ENCODE data around the gene BAZ2B. TPM values are rescaled to one million over a fixed set of nuclear protein-coding genes. Genes with fewer than 3 reads are reported as not detected.

The BAZ2B gene
- total RNA-seq, 2 donors from 2014 or later = 53.1 to 64.1 TPM

- Mint-ChIP-seq H3K4me1 (no peaks in the 10 kb centered on the region), H3K36me3 (ENCODE audit: low read depth) (peaks cover 55% of the 10 kb centered on the region), H3K27me3 (ENCODE audit: insufficient read depth) (no peaks in the 10 kb centered on the region), H3K4me3 (no peak overlapping the region), H3K27ac (peak overlapping the region; percentile 2), H3K9me3 (peaks cover 4% of the 10 kb centered on the region)
- Histone ChIP-seq H3K9ac (ENCODE audit: extremely low read depth, low read length, poor library complexity, severe bottlenecking) (no peak overlapping the region), H3K4me3 (ENCODE audit: low read length) (no peak overlapping the region), H3K36me3 (ENCODE audit: control insufficient read depth, insufficient read depth, low read length) (peaks cover 6% of the 10 kb centered on the region), H3K27me3 (ENCODE audit: control insufficient read depth, insufficient read depth, low read length, poor library complexity, severe bottlenecking) (no peaks in the 10 kb centered on the region), H3K9me3 (ENCODE audit: control insufficient read depth, low read length) (no peaks in the 10 kb centered on the region), H3K27ac (ENCODE audit: low read depth, low read length) (no peak overlapping the region), H3K4me1 (ENCODE audit: control insufficient read depth, insufficient read depth, low read length) (no peaks in the 10 kb centered on the region)
- DNase-seq = no peak
- 100% methylated on average over 1 of the region's 2 CpGs; no CpG with 5 or more reads in 1 of the 2 experiments for WGBS, 2 experiments (ENCODE audit: insufficient coverage in 1 of 2, insufficient read length in 1 of 2)
- TF ChIP-seq CTCF (conservative IDR thresholded peaks at IDR 0.05) = no peak
Measured at GRCh38 chr2:159468257-159468656, 148.1 kb downstream of the BAZ2B start.

- Histone ChIP-seq H3K4me3 (ENCODE audit: low read length) (no peak overlapping the region), H3K9me3 (ENCODE audit: control insufficient read depth, low read length) (no peaks in the 10 kb centered on the region), H3K4me1 (ENCODE audit: control insufficient read depth, insufficient read depth, low read length) (no peaks in the 10 kb centered on the region), H3K9ac (ENCODE audit: extremely low read depth, low read length, poor library complexity, severe bottlenecking) (no peak overlapping the region), H3K27ac (ENCODE audit: low read depth, low read length) (no peak overlapping the region), H3K36me3 (ENCODE audit: control insufficient read depth, insufficient read depth, low read length) (peaks cover 4% of the 10 kb centered on the region), H3K27me3 (ENCODE audit: control insufficient read depth, insufficient read depth, low read length, poor library complexity, severe bottlenecking) (no peaks in the 10 kb centered on the region)
- no peaks in the 10 kb centered on the region for H3K9me3 Mint-ChIP-seq
- peaks cover 22% of the 10 kb centered on the region for H3K36me3 Mint-ChIP-seq (ENCODE audit: low read depth)
- no peaks in the 10 kb centered on the region for H3K27me3 Mint-ChIP-seq (ENCODE audit: insufficient read depth)
- no peak for DNase-seq
- TF ChIP-seq CTCF (conservative IDR thresholded peaks at IDR 0.05) = no peak
- peaks cover 2% of the 10 kb centered on the region for H3K4me1 Mint-ChIP-seq
- WGBS, 2 experiments (ENCODE audit: insufficient coverage in 1 of 2, insufficient read length in 1 of 2) = 89 to 96% methylated on average over 3 to 7 of the region's 7 CpGs
- no peak overlapping the region for H3K4me3 Mint-ChIP-seq
- no peak overlapping the region for H3K27ac Mint-ChIP-seq
Measured at GRCh38 chr2:159462961-159463360, 153.4 kb downstream of the BAZ2B start.

GRCh38 chr2:159462201-159462785 lies 154.1 kb downstream of the BAZ2B start:
- H3K4me3 Mint-ChIP-seq = no peak overlapping the region
- no peaks in the 10 kb centered on the region for H3K9me3 Mint-ChIP-seq
- Histone ChIP-seq H3K4me1 (ENCODE audit: control insufficient read depth, insufficient read depth, low read length) (no peaks in the 10 kb centered on the region), H3K9ac (ENCODE audit: extremely low read depth, low read length, poor library complexity, severe bottlenecking) (no peak overlapping the region), H3K27ac (ENCODE audit: low read depth, low read length) (no peak overlapping the region), H3K4me3 (ENCODE audit: low read length) (no peak overlapping the region), H3K9me3 (ENCODE audit: control insufficient read depth, low read length) (no peaks in the 10 kb centered on the region), H3K36me3 (ENCODE audit: control insufficient read depth, insufficient read depth, low read length) (peaks cover 4% of the 10 kb centered on the region), H3K27me3 (ENCODE audit: control insufficient read depth, insufficient read depth, low read length, poor library complexity, severe bottlenecking) (no peaks in the 10 kb centered on the region)
- H3K27ac Mint-ChIP-seq = no peak overlapping the region
- no peak for TF ChIP-seq CTCF (conservative IDR thresholded peaks at IDR 0.05)
- peaks cover 2% of the 10 kb centered on the region for H3K4me1 Mint-ChIP-seq
- DNase-seq = no peak
- H3K36me3 Mint-ChIP-seq (ENCODE audit: low read depth) = peaks cover 19% of the 10 kb centered on the region
- WGBS, 2 experiments (ENCODE audit: insufficient coverage in 1 of 2, insufficient read length in 1 of 2) = 94 to 95% methylated on average over 9 of the region's 9 CpGs
- no peaks in the 10 kb centered on the region for H3K27me3 Mint-ChIP-seq (ENCODE audit: insufficient read depth)
